Left cardiac atrium (tissue), 4 donors: Measurements from ENCODE around the gene FOSL1. TPM values are rescaled to one million over a fixed set of nuclear protein-coding genes. Genes with fewer than 3 reads are reported as not detected.

Experiments
- ATAC-seq, 2 donors: fragments of 200-7000 bp; cut with Tn5 transposase; one replicate each; pipeline ENCODE4 v1.9.1; 2020; ENCODE audit warnings: mild to moderate bottlenecking in 2 of 2, moderate library complexity in 2 of 2
- DNase-seq: peaks from one replicate; pipeline ENCODE4 v3.0.0-alpha.2; 2020
- intact Hi-C, 2 donors: fragments of 100-400 bp; cut with DNase I; formaldehyde crosslinking; loops; one replicate each; pipeline versions ENCODE4 v1.14.1 to v1.15.1; 2022 to 2023
- long read RNA-seq: library from polyadenylated mRNA; unstranded; transcript quantifications from one replicate; pipeline ENCODE4 v2.0.0, GENCODE V29; 2021
- total RNA-seq, 2 donors: library from RNA; stranded (reverse); fragmentation: NEBNext Ultra II Directional; extraction: Animal tissue kit (Norgen Biotek cat#: 25700); gene quantifications; one replicate each; pipeline ENCODE4 v1.2.1, GENCODE V29; 2021
- donor health status: DM: no; HTN: yes; CAD: no.
- donor health status: DM: no; HTN: yes; CAD: no; lungs with severe emphysema.
- donor health status: DM: yes; HTN: yes; CAD: no.
- donor health status: Dilated cardiomyopathy.

The FOSL1 gene
- total RNA-seq, result 10 to 100 TPM in 1 of 2 donors, 1 to 10 TPM in 1; 1.3 to 11.1 TPM
- long read RNA-seq, result 0 reads

- DNase-seq, result peak; percentile 94
- peak; percentile 91 to 93 for ATAC-seq
- intact Hi-C loops, result no loop called here
Measured at GRCh38 chr11:65900125-65900898, at the start of gene FOSL1. Gene FOSL1, minus strand, starts transcription at chr11:65900388. Its CDS starts 49 bp downstream, at chr11:65900339.

- DNase-seq (no peak), ATAC-seq (no peak)
- intact Hi-C loops, result no loop called here
Measured at GRCh38 chr11:65947603-65948125, 47.5 kb upstream of the FOSL1 start.

GRCh38 chr11:65947133-65947532 is 46.9 kb upstream of the FOSL1 start:
- ATAC-seq, result no peak
- intact Hi-C loops, result no loop called here
- no peak for DNase-seq

- intact Hi-C loops, result no loop called here
- ATAC-seq (no peak), DNase-seq (no peak)
Measured at GRCh38 chr11:65946655-65947054, 46.5 kb upstream of the FOSL1 start.

- intact Hi-C loops, result no loop called here
- no peak for ATAC-seq
- DNase-seq, result no peak
Measured at GRCh38 chr11:65945941-65946558, 45.9 kb upstream of the FOSL1 start.

GRCh38 chr11:65945430-65945911 is 45.3 kb upstream of the FOSL1 start, which contains the start of gene TSGA10IP:
Gene TSGA10IP, plus strand, starts transcription at chr11:65945480. Its CDS starts 196 bp downstream, at chr11:65945676.
- DNase-seq, result no peak
- no peak for ATAC-seq
- intact Hi-C loops, result no loop called here

- ATAC-seq, result no peak
- intact Hi-C loops, result no loop called here
- no peak for DNase-seq
Measured at GRCh38 chr11:65944767-65945166, 44.6 kb upstream of the FOSL1 start.

GRCh38 chr11:65944191-65944590 is 44.0 kb upstream of the FOSL1 start:
- ATAC-seq, result no peak

GRCh38 chr11:65942531-65942930 is 42.3 kb upstream of the FOSL1 start:
- intact Hi-C loops, result no loop called here
- no peak for ATAC-seq
- no peak for DNase-seq

More at GRCh38 chr11:65944191-65944590, 44.0 kb upstream of the FOSL1 start:
- intact Hi-C loops, result no loop called here
- DNase-seq, result no peak

GRCh38 chr11:65941720-65942310 is 41.6 kb upstream of the FOSL1 start:
- intact Hi-C loops, result no loop called here
- no peak for ATAC-seq
- no peak for DNase-seq

GRCh38 chr11:65937766-65938165 is 37.6 kb upstream of the FOSL1 start:
- no peak for DNase-seq
- intact Hi-C loops, result no loop called here
- no peak for ATAC-seq

- DNase-seq (no peak), ATAC-seq (no peak)
- intact Hi-C loops, result no loop called here
Measured at GRCh38 chr11:65934014-65934413, 33.8 kb upstream of the FOSL1 start.

- ATAC-seq, result no peak
- intact Hi-C loops, result no loop called here
- no peak for DNase-seq
Measured at GRCh38 chr11:65932558-65932919, 32.4 kb upstream of the FOSL1 start.

GRCh38 chr11:65931773-65932557 is 31.8 kb upstream of the FOSL1 start:
- ATAC-seq (no peak), DNase-seq (no peak)
- intact Hi-C loops, result no loop called here

- DNase-seq (no peak), ATAC-seq (no peak)
- intact Hi-C loops, result no loop called here
Measured at GRCh38 chr11:65928667-65929066, 28.5 kb upstream of the FOSL1 start.

GRCh38 chr11:65927904-65928397 is 27.8 kb upstream of the FOSL1 start:
- ATAC-seq (peak; percentile 24 to 39), DNase-seq (no peak)
- intact Hi-C loops, result no loop called here

- no peak for ATAC-seq
- intact Hi-C loops, result no loop called here
- no peak for DNase-seq
Measured at GRCh38 chr11:65925397-65925796, 25.2 kb upstream of the FOSL1 start.

- DNase-seq, result no peak
- no peak for ATAC-seq
- intact Hi-C loops, result no loop called here
Measured at GRCh38 chr11:65922565-65922964, 22.4 kb upstream of the FOSL1 start.

GRCh38 chr11:65921876-65922275 is 21.7 kb upstream of the FOSL1 start:
- ATAC-seq (no peak), DNase-seq (no peak)
- intact Hi-C loops, result no loop called here
